Panc1 (cell line): ENCODE results near the gene CCL13. TPM values are rescaled to one million over a fixed set of nuclear protein-coding genes. Genes with fewer than 3 reads are reported as not detected.

ENCODE experiments used
- ATAC-seq: fragments of 200-7000 bp; cut with Tn5 transposase; 2 replicates; pipeline ENCODE4 v1.9.1; 2020; ENCODE audit warnings: mild to moderate bottlenecking, moderate library complexity
- BruUV-seq: library from RNA; stranded (reverse); fragments of 400-500 nt; replicated peaks from 2 replicates; lab custom pipeline; 2021; lab: Mats Ljungman, UMichigan
- CTCF ChIA-PET: fragments of 300-600 bp; sonication (Branson Sonifier 250); formaldehyde crosslinking; loops from one replicate; lab custom pipeline; 2022; ENCODE audit warnings: antibody characterized with exemption; lab: Charles Lee
- POLR2A ChIA-PET: fragments of 300-600 bp; sonication (Branson Sonifier 250); formaldehyde crosslinking; loops from one replicate; lab custom pipeline; 2022; ENCODE audit warnings: antibody characterized with exemption; lab: Charles Lee
- DNase-seq: peaks from one replicate; pipeline ENCODE4 v3.0.0-alpha.2; 2010; ENCODE audit warnings: low read depth, low spot score
- H3K27ac ChIP-seq: 2 replicates; pipeline ENCODE4 v1.5.1; 2011; ENCODE audit warnings: mild to moderate bottlenecking, low read length, inconsistent platforms
- H3K27me3 ChIP-seq: fragments of 200-500 bp; sonication (Bioruptor generic); 2 replicates; pipeline ENCODE4 v1.6.0; 2014; ENCODE audit warnings: low read length, inconsistent platforms; ENCODE audit not compliant: control insufficient read depth, insufficient read depth
- H3K36me3 ChIP-seq: fragments of 200-500 bp; sonication (Bioruptor generic); 2 replicates; pipeline ENCODE4 v1.5.1; 2014; ENCODE audit warnings: inconsistent platforms, mild to moderate bottlenecking, low read length, moderate library complexity; ENCODE audit not compliant: control insufficient read depth, insufficient read depth
- H3K4me1 ChIP-seq: 2 replicates; pipeline ENCODE4 v1.5.1; 2011; ENCODE audit warnings: inconsistent platforms, mild to moderate bottlenecking, low read length, moderate library complexity; ENCODE audit not compliant: control insufficient read depth, insufficient read depth
- H3K4me3 ChIP-seq, 2 experiments: 2 replicates each; pipeline ENCODE4 v1.5.1; 2011 to 2012; ENCODE audit warnings: low read depth in 2 of 2, low read length in 2 of 2, mild to moderate bottlenecking in 2 of 2, inconsistent platforms in 1 of 2, moderate library complexity in 1 of 2
- H3K9me3 ChIP-seq: fragments of 200-500 bp; sonication (Bioruptor generic); 2 replicates; pipeline ENCODE4 v1.5.1; 2014; ENCODE audit warnings: low read depth, mild to moderate bottlenecking, inconsistent platforms, low read length, moderate library complexity; ENCODE audit not compliant: control insufficient read depth, insufficient read depth
- POLR2AphosphoS5 ChIP-seq: IDR thresholded peaks from 2 replicates; pipeline ENCODE4 v1.6.1; 2012; ENCODE audit warnings: mild to moderate bottlenecking, low read depth, low read length, moderate library complexity
- SIN3A ChIP-seq: IDR thresholded peaks from 2 replicates; pipeline ENCODE4 v1.6.1; 2012; ENCODE audit warnings: low read depth, mild to moderate bottlenecking, low read length, moderate library complexity, borderline replicate concordance; ENCODE audit not compliant: insufficient read depth
- TCF7L2 ChIP-seq: IDR thresholded peaks from 2 replicates; pipeline ENCODE4 v1.6.1; 2011; ENCODE audit warnings: mild to moderate bottlenecking, low read depth, low read length, inconsistent platforms
- in situ Hi-C: cut with HindIII; loops from 2 replicates; pipeline ENCODE4 v1.10.0; 2016; ENCODE audit warnings: low sequenced_read_pairs, low pct_unique_long_range_greater_than_20kb
- intact Hi-C: fragments of 100-400 bp; cut with micrococcal nuclease; formaldehyde crosslinking; loops from one replicate; pipeline ENCODE4 v1.10.0; 2022; ENCODE audit not compliant: unreplicated experiment
- total RNA-seq: library from RNA; stranded (reverse); gene quantifications from one replicate; pipeline ENCODE4 v1.2.1, GENCODE V29; 2021; ENCODE audit not compliant: unreplicated experiment
- TF ChIP-seq, protein P1 (sequence below): fragments of 450-650 bp; IDR thresholded peaks from 2 replicates; pipeline ENCODE4 v1.5.1; 2017; ENCODE audit warnings: mild to moderate bottlenecking
- TF ChIP-seq, protein P2 (sequence below), 2 experiments: IDR thresholded peaks; 2 replicates each; pipeline ENCODE4 v1.6.1; 2011 to 2012; ENCODE audit warnings: low read depth in 2 of 2, control low read depth in 1 of 2, low read length in 1 of 2, mild to moderate bottlenecking in 1 of 2, moderate library complexity in 1 of 2; ENCODE audit not compliant: insufficient read depth in 1 of 2

The CCL13 gene
- total RNA-seq, 1 experiment from 2014 or later: not detected

GRCh38 chr17:34351096-34351495 is 5.2 kb upstream of the CCL13 start:
- intact Hi-C loops (no loop called here), in situ Hi-C loops (no loop called here)
- no peak for TF ChIP-seq SIN3A
- TF ChIP-seq, protein P1, sequence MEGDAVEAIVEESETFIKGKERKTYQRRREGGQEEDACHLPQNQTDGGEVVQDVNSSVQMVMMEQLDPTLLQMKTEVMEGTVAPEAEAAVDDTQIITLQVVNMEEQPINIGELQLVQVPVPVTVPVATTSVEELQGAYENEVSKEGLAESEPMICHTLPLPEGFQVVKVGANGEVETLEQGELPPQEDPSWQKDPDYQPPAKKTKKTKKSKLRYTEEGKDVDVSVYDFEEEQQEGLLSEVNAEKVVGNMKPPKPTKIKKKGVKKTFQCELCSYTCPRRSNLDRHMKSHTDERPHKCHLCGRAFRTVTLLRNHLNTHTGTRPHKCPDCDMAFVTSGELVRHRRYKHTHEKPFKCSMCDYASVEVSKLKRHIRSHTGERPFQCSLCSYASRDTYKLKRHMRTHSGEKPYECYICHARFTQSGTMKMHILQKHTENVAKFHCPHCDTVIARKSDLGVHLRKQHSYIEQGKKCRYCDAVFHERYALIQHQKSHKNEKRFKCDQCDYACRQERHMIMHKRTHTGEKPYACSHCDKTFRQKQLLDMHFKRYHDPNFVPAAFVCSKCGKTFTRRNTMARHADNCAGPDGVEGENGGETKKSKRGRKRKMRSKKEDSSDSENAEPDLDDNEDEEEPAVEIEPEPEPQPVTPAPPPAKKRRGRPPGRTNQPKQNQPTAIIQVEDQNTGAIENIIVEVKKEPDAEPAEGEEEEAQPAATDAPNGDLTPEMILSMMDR: no peak
- no peak for TF ChIP-seq TCF7L2
- TF ChIP-seq, protein P2, sequence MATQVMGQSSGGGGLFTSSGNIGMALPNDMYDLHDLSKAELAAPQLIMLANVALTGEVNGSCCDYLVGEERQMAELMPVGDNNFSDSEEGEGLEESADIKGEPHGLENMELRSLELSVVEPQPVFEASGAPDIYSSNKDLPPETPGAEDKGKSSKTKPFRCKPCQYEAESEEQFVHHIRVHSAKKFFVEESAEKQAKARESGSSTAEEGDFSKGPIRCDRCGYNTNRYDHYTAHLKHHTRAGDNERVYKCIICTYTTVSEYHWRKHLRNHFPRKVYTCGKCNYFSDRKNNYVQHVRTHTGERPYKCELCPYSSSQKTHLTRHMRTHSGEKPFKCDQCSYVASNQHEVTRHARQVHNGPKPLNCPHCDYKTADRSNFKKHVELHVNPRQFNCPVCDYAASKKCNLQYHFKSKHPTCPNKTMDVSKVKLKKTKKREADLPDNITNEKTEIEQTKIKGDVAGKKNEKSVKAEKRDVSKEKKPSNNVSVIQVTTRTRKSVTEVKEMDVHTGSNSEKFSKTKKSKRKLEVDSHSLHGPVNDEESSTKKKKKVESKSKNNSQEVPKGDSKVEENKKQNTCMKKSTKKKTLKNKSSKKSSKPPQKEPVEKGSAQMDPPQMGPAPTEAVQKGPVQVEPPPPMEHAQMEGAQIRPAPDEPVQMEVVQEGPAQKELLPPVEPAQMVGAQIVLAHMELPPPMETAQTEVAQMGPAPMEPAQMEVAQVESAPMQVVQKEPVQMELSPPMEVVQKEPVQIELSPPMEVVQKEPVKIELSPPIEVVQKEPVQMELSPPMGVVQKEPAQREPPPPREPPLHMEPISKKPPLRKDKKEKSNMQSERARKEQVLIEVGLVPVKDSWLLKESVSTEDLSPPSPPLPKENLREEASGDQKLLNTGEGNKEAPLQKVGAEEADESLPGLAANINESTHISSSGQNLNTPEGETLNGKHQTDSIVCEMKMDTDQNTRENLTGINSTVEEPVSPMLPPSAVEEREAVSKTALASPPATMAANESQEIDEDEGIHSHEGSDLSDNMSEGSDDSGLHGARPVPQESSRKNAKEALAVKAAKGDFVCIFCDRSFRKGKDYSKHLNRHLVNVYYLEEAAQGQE (IDR thresholded peaks at IDR 0.05; ENCODE audit: insufficient read depth in 1 of 2, low read depth in 2 of 2, low read length in 1 of 2): no peak
- no peak for TF ChIP-seq POLR2AphosphoS5
- Histone ChIP-seq H3K4me3 (no peak overlapping the region), H3K27ac (no peak overlapping the region), H3K4me1 (no peaks in the 10 kb centered on the region), H3K9me3 (no peaks in the 10 kb centered on the region), H3K27me3 (no peaks in the 10 kb centered on the region), H3K36me3 (no peaks in the 10 kb centered on the region)
- BruUV-seq: no TSS peak
- POLR2A ChIA-PET: no interaction called here
- DNase-seq (no peak), ATAC-seq (no peak)
- CTCF ChIA-PET: no interaction called here

DNA sequence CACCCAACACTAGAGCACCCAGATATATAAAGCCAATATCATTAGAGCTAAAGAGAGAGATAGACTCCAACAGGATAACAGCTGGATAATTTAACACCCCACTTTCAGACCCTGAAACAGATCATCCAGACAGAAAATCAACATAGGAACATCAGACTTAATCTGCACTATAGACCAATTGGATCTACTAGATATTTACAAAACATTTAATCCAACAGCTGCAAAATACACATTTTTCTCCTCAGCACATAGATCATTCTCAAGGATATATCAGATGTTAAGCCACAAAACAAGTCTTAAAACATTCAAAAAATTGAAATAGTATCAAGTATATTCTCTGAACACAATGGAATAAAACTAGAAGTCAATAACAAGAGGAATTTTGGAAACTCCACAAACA is 4.1 kb upstream of the CCL13 start:
- no TSS peak for BruUV-seq
- Histone ChIP-seq H3K27ac (no peak overlapping the region), H3K4me3 (no peak overlapping the region), H3K27me3 (no peaks in the 10 kb centered on the region), H3K9me3 (no peaks in the 10 kb centered on the region), H3K4me1 (no peaks in the 10 kb centered on the region), H3K36me3 (no peaks in the 10 kb centered on the region)
- CTCF ChIA-PET: interaction anchor here (0.9 kb wide), 1 partner anchor 9 kb away, joined by 3 read pairs; no protein-coding TSS in a partner anchor
- ATAC-seq (no peak), DNase-seq (no peak)
- TF ChIP-seq, protein P1: no peak
- TF ChIP-seq POLR2AphosphoS5: no peak
- TF ChIP-seq, protein P2 (IDR thresholded peaks at IDR 0.05; ENCODE audit: insufficient read depth in 1 of 2, low read depth in 2 of 2, low read length in 1 of 2): no peak
- no peak for TF ChIP-seq TCF7L2
- TF ChIP-seq SIN3A: no peak
- in situ Hi-C loops (no loop called here), intact Hi-C loops (no loop called here)
- POLR2A ChIA-PET: no interaction called here
